T-helper 1 cell (primary cell): ENCODE data around the gene UNC80.
"Not testable (repeated sequence)": the region's sequence is repeated elsewhere in the genome, so short reads cannot be mapped to it uniquely, and the experiment has no call there.

Experiments
- DNase-seq, 5 donors: peaks; one replicate each; pipeline ENCODE4 v3.0.0-alpha.2; 2012 to 2020
- total RNA-seq, 4 donors: gene quantifications; one replicate each; lab custom pipeline; 2026; lab: John Stamatoyannopoulos, UW

UNC80 gene
- 0 to 0.15 (median 0) reads per million in 4 donors for total RNA-seq

GRCh38 chr2:209771474-209772289 is at the start of gene UNC80:
UNC80 (plus strand) TSS chr2:209771832; CDS start chr2:209772073, 241 bp downstream.
- DNase-seq, result no peak

- DNase-seq, result no peak
Observed at GRCh38 chr2:209726311-209726710, 45.3 kb upstream of the UNC80 start.

GRCh38 chr2:209727077-209727476 is 44.6 kb upstream of the UNC80 start:
- no peak for DNase-seq

- no peak for DNase-seq
Observed at GRCh38 chr2:209734805-209735204, 36.8 kb upstream of the UNC80 start.

- no peak for DNase-seq
Observed at GRCh38 chr2:209741953-209742352, 29.7 kb upstream of the UNC80 start.

GRCh38 chr2:209753020-209753419 is 18.6 kb upstream of the UNC80 start:
- DNase-seq, result no peak

- no peak for DNase-seq
Observed at GRCh38 chr2:209757163-209757562, 14.5 kb upstream of the UNC80 start.

- DNase-seq, result no peak
Observed at GRCh38 chr2:209761566-209761965, 10.1 kb upstream of the UNC80 start.

GRCh38 chr2:209762563-209762962 is 9.1 kb upstream of the UNC80 start:
- DNase-seq, result no peak

- DNase-seq, result no peak
Observed at GRCh38 chr2:209763106-209763505, 8.5 kb upstream of the UNC80 start.

- no peak for DNase-seq
Observed at GRCh38 chr2:209766613-209767012, 5.0 kb upstream of the UNC80 start.

GRCh38 chr2:209767316-209767715 is 4.3 kb upstream of the UNC80 start:
- DNase-seq, result no peak

GRCh38 chr2:209768557-209768956 is 3.1 kb upstream of the UNC80 start:
- DNase-seq, result no peak

GRCh38 chr2:209772290-209772685 is 656 bp downstream of the UNC80 start:
- DNase-seq, result no peak

GRCh38 chr2:209773377-209773776 is 1.7 kb downstream of the UNC80 start:
- DNase-seq, result no peak

- no peak for DNase-seq
Observed at GRCh38 chr2:209787416-209787815, 15.8 kb downstream of the UNC80 start.

GRCh38 chr2:209788925-209789324 is 17.3 kb downstream of the UNC80 start:
- DNase-seq, result no peak

- DNase-seq, result peak in 1 of 5 donors; percentile 10
Observed at GRCh38 chr2:209790066-209790728, 18.6 kb downstream of the UNC80 start.

- DNase-seq, result no peak
Observed at GRCh38 chr2:209791151-209791550, 19.5 kb downstream of the UNC80 start.

- not testable (repeated sequence) for DNase-seq
Observed at GRCh38 chr2:209795425-209795824, 23.8 kb downstream of the UNC80 start.

GRCh38 chr2:209805351-209805750 is 33.7 kb downstream of the UNC80 start:
- no peak for DNase-seq

GRCh38 chr2:209806318-209806717 is 34.7 kb downstream of the UNC80 start:
- DNase-seq, result no peak

GRCh38 chr2:209808521-209808920 is 36.9 kb downstream of the UNC80 start:
- DNase-seq, result no peak

GRCh38 chr2:209809256-209809655 is 37.6 kb downstream of the UNC80 start:
- DNase-seq, result peak in 1 of 5 donors; percentile 10
